Neural cell (in vitro differentiated cells): ENCODE data around the gene PCNX2.

ENCODE experiments used
- CTCF ChIP-seq: fragments of 450-650 bp; IDR thresholded peaks from 2 replicates; pipeline ENCODE4 v1.5.1; 2014; ENCODE audit warnings: antibody characterized with exemption, mild to moderate bottlenecking, moderate library complexity; ENCODE audit not compliant: poor library complexity, severe bottlenecking
- EP300 ChIP-seq: fragments of 450-650 bp; conservative IDR thresholded peaks from 2 replicates; pipeline ENCODE4 v1.6.1; 2014; ENCODE audit warnings: antibody characterized with exemption, mild to moderate bottlenecking, moderate library complexity; ENCODE audit not compliant: poor library complexity, severe bottlenecking
- EZH2 ChIP-seq: fragments of 200-600, 300-800 bp; shearing (Covaris generic), sonication (generic); IDR thresholded peaks from 2 replicates; pipeline ENCODE4 v1.6.1; 2014; ENCODE audit warnings: antibody characterized with exemption, low read length, borderline replicate concordance, mild to moderate bottlenecking; ENCODE audit not compliant: insufficient read depth, poor library complexity, severe bottlenecking
- MXI1 ChIP-seq: fragments of 450-650 bp; conservative IDR thresholded peaks from 2 replicates; pipeline ENCODE4 v1.6.1; 2014; ENCODE audit warnings: antibody characterized with exemption, mild to moderate bottlenecking; ENCODE audit not compliant: poor library complexity, severe bottlenecking
- POLR2AphosphoS5 ChIP-seq: IDR thresholded peaks from 2 replicates; pipeline ENCODE4 v1.6.1; 2012
- RAD21 ChIP-seq: fragments of 450-650 bp; conservative IDR thresholded peaks from 2 replicates; pipeline ENCODE4 v1.6.1; 2014; ENCODE audit warnings: antibody characterized with exemption, mild to moderate bottlenecking, moderate library complexity
- REST ChIP-seq: IDR thresholded peaks from 2 replicates; pipeline ENCODE4 v1.6.1; 2012; ENCODE audit warnings: borderline replicate concordance
- SMC3 ChIP-seq: fragments of 450-650 bp; conservative IDR thresholded peaks from 2 replicates; pipeline ENCODE4 v1.6.1; 2014; ENCODE audit warnings: antibody characterized with exemption, mild to moderate bottlenecking, moderate library complexity; ENCODE audit not compliant: poor library complexity

- TF ChIP-seq CTCF (no peak), SMC3 (no peak), EZH2 (no peak), RAD21 (no peak), REST (no peak), MXI1 (no peak), POLR2AphosphoS5 (no peak), EP300 (no peak)
Observed at GRCh38 chr1:233111731-233112130, 183.8 kb downstream of the PCNX2 start.
